NCI-H2171 (cell line): Measurements from ENCODE around the gene FRYL.
"Not testable (repeated sequence)": the region's sequence is repeated elsewhere in the genome, so short reads cannot be mapped to it uniquely, and the experiment has no call there.

Experiments
- DNase-seq: peaks from one replicate; lab custom pipeline; 2025; lab: John Stamatoyannopoulos, UW

The FRYL gene

GRCh38 chr4:48698029-48698971 is 81.8 kb downstream of the FRYL start:
- no peak for DNase-seq

- DNase-seq = not testable (repeated sequence)
Measured at GRCh38 chr4:48697516-48697915, 82.6 kb downstream of the FRYL start.

DNA sequence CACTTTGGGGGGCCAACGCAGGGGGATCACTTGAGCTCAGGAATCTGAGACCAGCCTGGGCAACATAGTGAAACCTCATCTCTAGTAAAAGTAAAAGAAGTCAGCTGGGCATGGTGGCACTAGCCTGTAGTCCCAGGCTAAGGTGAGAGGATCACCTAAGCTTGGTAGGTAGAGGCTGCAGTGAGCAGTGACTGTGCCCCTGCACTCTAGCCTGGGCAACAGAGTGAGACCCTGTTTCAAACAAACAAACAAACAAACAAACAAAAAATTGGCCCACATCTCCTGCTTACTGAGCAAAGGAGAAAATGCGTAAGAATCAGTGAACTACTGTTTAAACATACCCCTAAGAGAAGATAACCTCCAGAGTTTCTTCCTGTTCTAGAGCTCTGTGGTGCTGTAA is 85.3 kb downstream of the FRYL start:
- no peak for DNase-seq

DNA sequence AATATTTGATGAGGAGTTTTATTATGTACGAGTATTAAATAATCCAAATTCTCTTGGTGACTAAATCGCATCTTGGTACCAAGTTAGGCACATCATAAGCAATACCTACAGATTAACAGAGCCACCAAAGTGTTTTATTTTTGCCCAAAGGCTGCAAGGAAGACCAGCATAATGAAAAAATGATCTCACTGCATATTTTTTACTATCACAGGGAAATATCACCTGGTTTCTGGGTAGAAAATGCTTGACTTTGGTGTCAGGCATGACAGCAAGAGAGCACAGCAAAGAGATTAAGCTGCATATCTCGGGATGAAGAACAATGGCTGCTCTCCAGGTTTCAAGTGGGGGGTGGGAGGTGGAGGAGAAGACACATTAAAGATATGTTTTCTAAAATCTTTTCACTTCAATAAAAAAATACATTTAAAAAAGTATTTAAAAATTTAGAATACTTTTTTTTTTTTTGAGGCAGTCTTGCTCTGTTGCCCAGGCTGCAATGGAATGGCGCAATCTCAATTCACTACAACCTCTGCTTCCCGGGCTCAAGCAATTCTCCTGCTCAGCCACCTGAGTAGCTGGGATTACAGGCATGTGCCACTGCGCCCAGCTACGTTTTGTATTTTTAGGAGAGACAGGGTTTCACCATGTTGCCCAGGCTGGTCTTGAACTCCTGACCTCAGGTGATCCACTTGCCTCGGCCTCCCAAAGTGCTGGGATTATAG is 86.1 kb downstream of the FRYL start:
- no peak for DNase-seq

GRCh38 chr4:48692897-48693296 is 87.2 kb downstream of the FRYL start:
- no peak for DNase-seq

DNA sequence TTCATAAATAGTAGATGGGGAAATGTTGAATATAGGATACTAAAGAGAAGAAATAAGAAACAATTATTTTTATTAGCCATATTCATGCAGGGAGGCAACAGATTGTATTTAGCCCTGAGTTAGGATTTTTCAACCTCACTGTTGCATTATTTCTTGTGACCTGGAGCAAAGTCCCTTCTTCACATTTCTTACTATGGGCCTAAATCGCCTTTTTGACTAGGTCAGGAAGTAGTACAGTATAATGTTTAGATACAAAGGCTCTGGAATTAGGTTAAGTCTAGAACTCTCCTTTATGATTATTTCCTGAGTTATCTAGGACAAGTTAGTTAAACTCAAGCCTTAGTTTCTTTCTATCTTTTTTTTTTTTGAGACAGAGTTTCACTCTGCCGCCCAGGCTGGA is 88.0 kb downstream of the FRYL start:
- no peak for DNase-seq

GRCh38 chr4:48688953-48689352 is 91.1 kb downstream of the FRYL start:
- no peak for DNase-seq

DNA sequence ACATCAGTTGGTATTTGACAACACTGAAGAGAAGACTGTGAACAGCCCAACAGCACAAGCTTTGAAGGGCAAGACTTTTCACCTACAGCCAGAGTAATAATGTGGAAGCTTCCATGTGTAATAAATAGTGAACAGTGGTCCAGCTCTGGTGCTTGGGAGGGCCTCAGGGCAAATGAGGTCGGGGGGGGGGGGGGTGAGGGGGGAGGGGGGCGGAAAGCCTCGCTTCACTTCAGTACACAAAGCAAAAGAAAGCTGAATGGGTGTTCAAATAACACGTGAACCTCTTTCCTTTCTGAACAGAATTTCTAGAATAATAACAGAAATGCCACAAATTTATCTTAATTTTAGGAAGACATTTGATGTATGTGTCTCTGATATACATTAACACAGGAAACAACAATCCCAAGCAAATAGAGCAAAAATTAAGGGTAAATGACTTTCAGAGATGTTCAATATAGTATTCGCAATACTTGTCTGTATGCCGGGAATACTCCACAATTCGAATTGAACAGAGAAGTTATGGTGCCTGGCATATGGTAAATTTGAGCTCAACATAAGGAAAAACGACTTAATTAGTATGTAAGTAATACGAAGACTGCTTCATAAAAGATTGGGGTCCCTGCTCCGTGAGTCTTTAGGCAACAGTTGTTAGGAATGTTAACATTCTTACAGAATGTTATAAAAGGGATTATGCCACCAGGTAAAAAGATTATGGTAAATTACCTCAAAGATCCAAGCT is 92.6 kb downstream of the FRYL start:
- DNase-seq = no peak

- DNase-seq = no peak
Measured at GRCh38 chr4:48686369-48686768, 93.7 kb downstream of the FRYL start.

DNA sequence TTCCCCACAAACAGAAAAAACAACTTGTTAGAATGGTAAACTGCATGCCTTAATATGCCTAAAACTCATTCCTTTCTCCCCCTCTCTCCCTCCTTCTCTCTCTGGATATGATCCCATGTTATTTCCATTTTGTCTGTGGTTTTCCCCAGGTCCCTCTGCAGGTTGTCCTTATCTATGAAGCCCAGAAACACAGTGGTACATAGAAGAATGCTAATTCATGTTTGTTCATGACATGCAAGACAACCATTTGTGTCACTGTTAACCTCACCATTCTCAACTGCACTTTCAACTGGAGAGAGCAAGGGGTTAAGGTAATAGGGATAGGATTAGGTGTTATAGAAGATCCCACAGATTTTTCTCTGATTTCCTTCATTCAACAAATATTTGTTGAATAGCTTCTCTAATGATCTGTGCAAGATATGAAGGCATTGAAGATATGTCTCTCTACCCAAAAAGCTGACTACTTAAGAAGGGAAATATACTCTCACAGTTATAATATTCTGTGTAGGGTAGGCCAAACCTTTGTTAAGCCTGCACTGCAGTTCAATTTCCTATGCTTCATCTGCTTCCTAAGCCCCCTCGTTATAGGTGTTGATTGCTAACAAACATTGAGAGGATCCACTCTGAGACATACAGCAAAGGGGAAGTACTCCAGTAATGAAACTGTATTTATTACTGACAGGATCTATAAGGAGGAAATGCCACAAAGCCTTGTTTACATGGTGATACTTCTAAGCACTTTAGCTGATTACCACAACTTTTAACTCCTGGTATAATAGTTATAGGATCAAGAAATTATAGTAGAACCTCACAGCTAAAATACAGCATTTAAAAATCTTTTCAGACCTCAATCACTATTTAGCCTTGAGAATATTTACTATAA is 96.1 kb downstream of the FRYL start:
- DNase-seq = no peak

DNA sequence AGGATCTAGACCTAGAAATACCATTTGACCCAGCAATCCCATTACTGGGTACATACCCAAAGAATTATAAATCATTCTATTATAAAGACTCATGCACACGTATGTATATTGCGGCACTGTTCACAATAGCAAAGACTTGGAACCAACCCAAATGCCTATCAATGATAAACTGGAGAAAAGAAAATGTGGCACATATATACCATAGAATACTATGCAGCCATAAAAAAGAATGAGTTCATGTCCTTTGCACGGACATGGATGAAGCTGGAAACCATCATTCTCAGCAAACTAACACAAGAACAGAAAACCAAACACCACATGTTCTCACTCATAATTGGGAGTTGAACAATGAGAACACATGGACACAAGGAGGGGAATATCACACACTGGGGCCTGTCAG is 97.2 kb downstream of the FRYL start:
- DNase-seq = not testable (repeated sequence)

DNA sequence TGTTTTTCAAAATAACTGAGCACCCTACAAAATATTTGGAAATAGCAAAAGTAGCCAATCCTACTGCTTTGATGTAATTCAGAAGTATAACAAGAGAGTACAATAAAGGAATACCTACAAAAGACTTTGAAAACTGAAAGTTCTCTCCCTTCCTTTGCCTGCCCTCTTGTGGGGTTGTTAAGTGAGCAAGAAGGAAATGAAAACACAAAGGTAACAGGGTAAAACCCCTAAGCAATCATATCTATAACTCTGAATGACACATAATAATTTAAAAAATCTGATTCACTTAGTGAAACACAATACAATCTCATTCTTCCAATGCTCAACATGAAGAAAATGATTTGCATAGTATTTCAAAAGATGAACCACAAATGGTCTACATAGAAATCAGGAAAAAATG is 98.2 kb downstream of the FRYL start:
- no peak for DNase-seq

GRCh38 chr4:48680848-48681568 is 99.1 kb downstream of the FRYL start:
- no peak for DNase-seq

GRCh38 chr4:48673537-48673936 is 106.5 kb downstream of the FRYL start:
- DNase-seq = no peak

DNA sequence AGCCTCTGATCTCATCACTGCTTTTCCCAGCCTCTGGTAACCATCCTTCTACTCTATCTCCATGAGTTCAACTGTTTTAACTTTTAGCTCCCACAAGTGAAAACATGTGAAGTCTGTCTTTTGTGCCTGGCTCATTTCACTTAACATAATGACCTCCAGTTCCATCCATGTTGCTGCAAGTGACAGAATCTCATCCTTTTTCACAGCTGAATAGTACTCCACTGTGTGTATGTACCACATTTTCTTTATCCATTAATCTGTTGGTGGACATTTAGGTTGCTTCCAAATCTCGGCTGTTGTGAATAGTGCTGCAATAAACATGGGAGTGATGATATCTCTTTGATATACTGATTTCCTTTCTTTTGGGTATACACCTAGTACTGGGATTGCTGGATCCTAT is 109.5 kb downstream of the FRYL start:
- no peak for DNase-seq

GRCh38 chr4:48669086-48669485 is 111.0 kb downstream of the FRYL start:
- no peak for DNase-seq

DNA sequence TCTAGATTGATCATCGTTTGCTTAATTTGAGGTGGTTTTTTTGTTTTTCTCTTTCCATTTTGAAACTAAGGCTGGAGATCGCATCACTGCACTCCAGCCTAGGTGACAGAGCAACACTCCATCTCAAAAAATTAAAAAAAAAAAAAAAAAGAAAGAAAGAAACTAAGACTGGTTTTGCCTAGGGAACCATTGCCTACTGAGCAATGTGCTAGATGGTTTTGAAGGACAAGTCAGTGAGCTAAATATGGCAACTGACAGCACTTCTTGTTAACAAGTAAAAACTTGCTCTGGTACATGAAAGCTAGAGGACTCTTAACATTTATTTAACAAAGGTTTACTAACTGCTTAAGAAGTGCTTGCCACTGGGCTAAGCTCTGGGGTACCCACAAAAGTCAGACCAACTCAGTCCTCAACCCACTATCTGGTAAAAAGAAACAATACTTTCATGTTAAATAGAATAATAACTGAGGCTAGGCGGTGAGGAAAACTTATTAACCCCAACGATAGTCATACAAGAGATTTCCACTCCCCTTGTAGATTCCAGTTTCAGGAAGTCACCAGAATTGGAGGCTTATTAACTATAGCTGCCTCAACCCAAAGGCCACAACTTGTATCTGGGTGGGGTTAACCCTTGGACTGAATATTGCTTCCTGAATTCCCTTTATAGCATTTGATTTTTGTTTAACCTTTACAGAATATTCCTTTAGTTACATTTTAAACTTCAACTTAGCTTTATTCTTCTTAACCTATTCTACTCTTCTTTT is 111.6 kb downstream of the FRYL start:
- DNase-seq = no peak

DNA sequence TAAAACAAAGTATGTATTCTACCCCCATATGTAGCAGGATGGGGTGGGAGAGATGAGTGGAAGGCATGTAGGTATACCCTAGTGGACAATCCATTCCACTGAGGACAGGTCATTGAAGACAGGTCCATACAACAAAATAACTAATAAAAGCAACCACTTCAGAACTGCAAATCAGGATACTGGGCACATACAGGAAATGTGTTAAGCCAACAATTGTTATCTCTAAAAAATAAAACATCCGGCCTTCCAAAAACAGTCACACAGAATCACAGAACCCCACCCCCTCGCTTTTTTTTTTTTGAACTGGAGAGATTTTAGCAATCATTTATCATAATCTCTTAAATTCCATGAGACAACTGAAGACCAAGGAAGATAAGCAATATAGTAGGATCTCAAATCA is 112.9 kb downstream of the FRYL start:
- no peak for DNase-seq

DNA sequence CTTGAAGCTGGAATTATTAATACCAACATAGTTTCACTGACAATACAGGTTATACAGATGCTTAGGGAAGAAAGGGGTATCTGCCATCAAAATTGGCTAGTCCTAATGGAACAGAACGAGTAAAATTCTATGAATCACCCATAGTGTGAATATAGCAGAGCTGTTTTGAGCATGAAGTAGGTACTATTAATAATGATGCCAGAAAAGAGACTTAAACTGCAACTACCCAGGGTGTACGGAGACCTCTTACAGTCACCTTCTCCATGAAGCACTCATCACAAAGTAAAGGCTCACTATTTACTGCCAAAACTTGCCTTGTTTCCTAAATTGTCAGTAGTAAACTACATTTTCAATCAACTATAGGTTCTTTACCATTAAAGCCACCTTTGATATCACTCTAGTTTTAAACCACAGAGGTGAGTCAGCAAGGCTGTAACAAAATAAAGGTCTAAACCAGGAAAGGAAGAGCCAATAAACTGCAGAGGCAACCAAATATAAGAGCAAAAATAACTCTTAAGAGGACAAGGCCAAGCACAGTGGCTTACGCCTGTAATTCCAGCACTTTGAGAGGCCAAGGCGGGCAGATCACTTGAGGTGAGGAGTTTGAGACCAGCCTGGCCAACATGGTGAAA is 114.4 kb downstream of the FRYL start:
- no peak for DNase-seq

DNA sequence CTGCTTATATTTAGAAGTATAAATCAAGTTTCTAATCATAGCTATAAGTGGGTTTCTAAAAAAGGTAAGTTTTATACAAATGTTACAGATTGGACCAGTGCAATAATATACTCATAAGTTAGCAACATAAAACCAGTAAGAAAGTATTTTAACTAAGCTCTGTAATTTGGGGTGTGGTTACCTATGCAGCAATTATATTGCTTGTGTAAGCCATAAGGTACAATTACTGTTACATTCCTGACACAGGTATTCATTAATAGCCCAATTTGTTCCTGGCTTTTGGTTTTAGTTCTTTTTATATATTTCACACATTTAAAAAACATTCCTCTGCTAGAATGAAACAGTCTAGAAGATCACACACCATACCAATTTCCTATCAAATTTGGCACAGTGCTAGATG is 115.1 kb downstream of the FRYL start:
- DNase-seq = no peak
